ENCODE measurements around the gene STAMBPL1. TPM values are rescaled to one million over a fixed set of nuclear protein-coding genes. Genes with fewer than 3 reads are reported as not detected.

Gene STAMBPL1
- total RNA-seq, 1 donor: 42.4 TPM

- Histone ChIP-seq H3K4me3 (ENCODE audit: low read length) (no peak overlapping the region), H3K9me3 (ENCODE audit: low read depth, low read length) (no peaks in the 10 kb centered on the region), H3K4me1 (ENCODE audit: insufficient read depth, low read length) (peaks cover 44% of the 10 kb centered on the region), H3K27me3 (ENCODE audit: insufficient read depth, low read length) (no peaks in the 10 kb centered on the region)
Observed at GRCh38 chr10:88848499-88848898, 31.5 kb upstream of the STAMBPL1 start.

GRCh38 chr10:88849234-88849633 is 30.8 kb upstream of the STAMBPL1 start:
- H3K27me3 ChIP-seq (ENCODE audit: insufficient read depth, low read length): no peaks in the 10 kb centered on the region
- H3K4me3 ChIP-seq (ENCODE audit: low read length): no peak overlapping the region
- no peaks in the 10 kb centered on the region for H3K9me3 ChIP-seq (ENCODE audit: low read depth, low read length)
- peaks cover 51% of the 10 kb centered on the region for H3K4me1 ChIP-seq (ENCODE audit: insufficient read depth, low read length)

DNA sequence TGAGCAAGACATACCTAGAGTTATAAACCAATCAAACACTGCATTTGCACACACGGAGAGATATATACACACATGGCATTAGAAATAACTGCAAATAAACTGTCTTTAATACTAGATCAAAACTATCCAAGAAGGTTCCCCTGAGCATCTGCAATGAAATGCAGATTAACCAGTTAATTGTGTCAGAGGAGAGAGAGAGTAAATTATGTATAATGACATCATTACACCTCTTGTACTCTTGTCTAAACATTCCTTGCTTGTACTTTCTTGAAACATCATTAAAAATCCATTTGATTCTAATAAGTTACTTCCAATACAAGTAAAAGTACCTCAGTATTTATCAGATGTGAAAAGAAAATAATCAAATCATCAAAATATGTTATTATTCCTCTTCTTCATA is 29.3 kb upstream of the STAMBPL1 start:
- Histone ChIP-seq H3K4me1 (ENCODE audit: insufficient read depth, low read length) (peaks cover 64% of the 10 kb centered on the region), H3K9me3 (ENCODE audit: low read depth, low read length) (no peaks in the 10 kb centered on the region), H3K4me3 (ENCODE audit: low read length) (peak overlapping the region; percentile 9), H3K27me3 (ENCODE audit: insufficient read depth, low read length) (no peaks in the 10 kb centered on the region)

- Histone ChIP-seq H3K9me3 (ENCODE audit: low read depth, low read length) (no peaks in the 10 kb centered on the region), H3K4me3 (ENCODE audit: low read length) (peak within 1 kb of the TSS; percentile 24), H3K27me3 (ENCODE audit: insufficient read depth, low read length) (no peaks in the 10 kb centered on the region), H3K4me1 (ENCODE audit: insufficient read depth, low read length) (peaks cover 65% of the 10 kb centered on the region)
Observed at GRCh38 chr10:88851706-88852105, 28.3 kb upstream of the STAMBPL1 start, which contains the start of gene ANKRD22. TSS of gene ANKRD22 (minus strand) at chr10:88851844. CDS start at chr10:88851607, 237 bp downstream.

- Histone ChIP-seq H3K27me3 (ENCODE audit: insufficient read depth, low read length) (no peaks in the 10 kb centered on the region), H3K9me3 (ENCODE audit: low read depth, low read length) (no peaks in the 10 kb centered on the region), H3K4me1 (ENCODE audit: insufficient read depth, low read length) (peaks cover 65% of the 10 kb centered on the region), H3K4me3 (ENCODE audit: low read length) (no peak overlapping the region)
Observed at GRCh38 chr10:88852327-88852726, 27.7 kb upstream of the STAMBPL1 start.

DNA sequence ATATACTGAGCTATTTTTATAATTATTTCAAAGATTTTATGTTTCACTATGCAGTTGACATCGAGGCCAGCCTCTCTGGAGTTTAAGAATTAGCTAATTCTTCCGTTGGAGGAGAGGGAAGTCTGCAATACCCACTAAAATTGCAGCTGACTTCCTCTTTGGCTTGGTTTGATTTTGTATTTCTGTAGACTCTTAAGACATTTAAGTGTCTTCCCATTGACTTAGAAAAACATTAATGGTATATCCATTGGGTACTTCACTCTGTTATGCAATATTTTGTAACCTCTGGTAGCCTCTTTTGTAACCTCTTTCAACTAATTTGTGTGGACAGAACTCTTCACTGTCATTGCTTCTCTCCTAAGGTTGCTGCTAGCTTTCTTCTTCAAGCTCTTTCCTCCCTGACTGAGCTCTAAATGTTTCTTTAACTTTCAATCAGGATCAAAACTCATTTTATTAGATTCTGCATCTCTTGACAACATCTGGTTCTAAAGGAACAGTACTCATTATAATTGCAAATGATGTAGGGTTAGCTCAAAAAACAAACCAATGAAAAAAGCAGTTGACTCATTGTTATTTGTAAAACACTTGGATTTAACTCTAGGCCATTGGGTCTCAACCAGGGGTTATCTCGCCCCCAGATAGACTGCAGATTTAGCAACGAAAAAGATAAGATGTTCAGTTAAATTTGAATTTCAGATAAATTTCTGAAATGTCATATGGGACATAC is 26.7 kb upstream of the STAMBPL1 start:
- H3K27me3 ChIP-seq (ENCODE audit: insufficient read depth, low read length): no peaks in the 10 kb centered on the region
- H3K9me3 ChIP-seq (ENCODE audit: low read depth, low read length): no peaks in the 10 kb centered on the region
- no peak overlapping the region for H3K4me3 ChIP-seq (ENCODE audit: low read length)
- H3K4me1 ChIP-seq (ENCODE audit: insufficient read depth, low read length): peaks cover 65% of the 10 kb centered on the region

GRCh38 chr10:88854684-88855083 is 25.4 kb upstream of the STAMBPL1 start:
- Histone ChIP-seq H3K9me3 (ENCODE audit: low read depth, low read length) (no peaks in the 10 kb centered on the region), H3K4me3 (ENCODE audit: low read length) (no peak overlapping the region), H3K4me1 (ENCODE audit: insufficient read depth, low read length) (peaks cover 59% of the 10 kb centered on the region), H3K27me3 (ENCODE audit: insufficient read depth, low read length) (no peaks in the 10 kb centered on the region)

GRCh38 chr10:88857831-88858230 is 22.2 kb upstream of the STAMBPL1 start:
- peaks cover 42% of the 10 kb centered on the region for H3K4me1 ChIP-seq (ENCODE audit: insufficient read depth, low read length)
- H3K27me3 ChIP-seq (ENCODE audit: insufficient read depth, low read length): no peaks in the 10 kb centered on the region
- H3K9me3 ChIP-seq (ENCODE audit: low read depth, low read length): no peaks in the 10 kb centered on the region
- H3K4me3 ChIP-seq (ENCODE audit: low read length): no peak overlapping the region

GRCh38 chr10:88858491-88858890 is 21.6 kb upstream of the STAMBPL1 start:
- H3K27me3 ChIP-seq (ENCODE audit: insufficient read depth, low read length): no peaks in the 10 kb centered on the region
- no peak overlapping the region for H3K4me3 ChIP-seq (ENCODE audit: low read length)
- no peaks in the 10 kb centered on the region for H3K9me3 ChIP-seq (ENCODE audit: low read depth, low read length)
- peaks cover 37% of the 10 kb centered on the region for H3K4me1 ChIP-seq (ENCODE audit: insufficient read depth, low read length)

DNA sequence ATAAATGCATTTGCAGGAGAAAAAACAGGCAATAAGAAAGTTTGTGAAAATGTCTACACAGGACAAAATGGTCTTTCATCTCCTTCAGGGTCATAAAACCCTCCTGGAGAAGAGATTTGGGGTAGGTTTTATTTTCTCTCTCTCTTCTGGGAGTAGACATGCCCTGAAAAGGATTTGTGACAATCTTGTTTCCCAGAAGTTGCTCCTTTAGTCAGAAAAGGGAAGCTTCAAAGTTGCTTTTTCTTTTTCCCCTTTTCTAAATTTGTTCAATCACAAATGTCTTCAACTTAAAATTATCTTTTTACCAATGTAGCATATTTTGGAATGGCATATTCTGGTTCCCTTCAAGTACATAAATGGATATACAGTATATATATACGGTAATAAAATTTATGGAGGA is 19.0 kb upstream of the STAMBPL1 start:
- H3K4me1 ChIP-seq (ENCODE audit: insufficient read depth, low read length): peaks cover 16% of the 10 kb centered on the region
- H3K9me3 ChIP-seq (ENCODE audit: low read depth, low read length): no peaks in the 10 kb centered on the region
- no peak overlapping the region for H3K4me3 ChIP-seq (ENCODE audit: low read length)
- no peaks in the 10 kb centered on the region for H3K27me3 ChIP-seq (ENCODE audit: insufficient read depth, low read length)

DNA sequence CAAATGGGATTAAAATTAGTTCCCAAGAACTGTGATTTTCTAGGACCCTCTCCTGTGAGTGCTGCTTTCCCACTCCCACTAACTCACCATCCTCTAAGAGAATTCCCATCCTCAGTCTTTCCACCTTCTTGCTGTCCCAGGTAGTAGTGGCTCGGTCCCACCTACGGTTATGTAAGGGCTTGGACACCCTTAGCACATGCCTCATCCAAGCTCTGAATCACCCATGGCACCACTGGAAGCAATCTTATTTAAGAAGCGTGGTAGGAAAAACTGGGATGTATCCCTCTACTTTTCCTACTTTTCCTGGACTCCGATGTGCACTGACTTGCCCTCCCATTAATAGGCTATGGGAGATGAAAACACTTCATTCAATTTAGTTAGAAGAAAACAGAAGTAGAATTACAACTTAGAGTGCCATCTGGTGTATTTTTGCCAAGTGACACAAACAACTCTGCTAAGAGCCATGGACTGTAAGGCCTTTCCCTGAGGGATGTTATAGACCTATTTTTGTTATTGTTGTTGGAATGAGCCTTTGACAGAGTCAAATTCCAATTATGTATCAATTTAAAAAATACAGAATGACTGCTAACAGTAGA is 14.7 kb upstream of the STAMBPL1 start:
- Histone ChIP-seq H3K27me3 (ENCODE audit: insufficient read depth, low read length) (no peaks in the 10 kb centered on the region), H3K4me1 (ENCODE audit: insufficient read depth, low read length) (peaks cover 5% of the 10 kb centered on the region), H3K4me3 (ENCODE audit: low read length) (no peak overlapping the region), H3K9me3 (ENCODE audit: low read depth, low read length) (no peaks in the 10 kb centered on the region)

- Histone ChIP-seq H3K4me1 (ENCODE audit: insufficient read depth, low read length) (no peaks in the 10 kb centered on the region), H3K27me3 (ENCODE audit: insufficient read depth, low read length) (no peaks in the 10 kb centered on the region), H3K9me3 (ENCODE audit: low read depth, low read length) (no peaks in the 10 kb centered on the region), H3K4me3 (ENCODE audit: low read length) (no peak overlapping the region)
Observed at GRCh38 chr10:88866454-88866853, 13.6 kb upstream of the STAMBPL1 start.

- Histone ChIP-seq H3K4me1 (ENCODE audit: insufficient read depth, low read length) (no peaks in the 10 kb centered on the region), H3K27me3 (ENCODE audit: insufficient read depth, low read length) (no peaks in the 10 kb centered on the region), H3K4me3 (ENCODE audit: low read length) (no peak overlapping the region), H3K9me3 (ENCODE audit: low read depth, low read length) (no peaks in the 10 kb centered on the region)
Observed at GRCh38 chr10:88870089-88870488, 10.0 kb upstream of the STAMBPL1 start.

DNA sequence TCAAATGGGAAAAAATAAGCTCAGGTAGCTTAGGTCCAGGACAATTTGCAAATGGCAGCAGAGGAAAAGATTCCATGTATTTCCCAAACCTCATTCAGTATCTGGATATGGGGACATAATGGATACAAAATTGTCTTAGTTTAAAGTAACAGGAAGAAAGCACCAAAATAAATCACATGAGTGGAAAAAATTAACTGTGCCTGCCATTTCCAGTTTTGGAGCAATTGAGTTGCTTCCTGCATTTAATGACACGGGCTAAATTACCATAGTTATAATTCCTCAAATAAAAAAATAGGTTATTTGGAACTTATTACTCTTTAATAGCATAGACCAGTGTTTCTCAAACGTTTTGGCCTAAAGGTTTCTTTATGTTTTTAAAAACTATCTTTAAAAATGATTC is 6.3 kb upstream of the STAMBPL1 start:
- H3K9me3 ChIP-seq (ENCODE audit: low read depth, low read length): no peaks in the 10 kb centered on the region
- no peaks in the 10 kb centered on the region for H3K27me3 ChIP-seq (ENCODE audit: insufficient read depth, low read length)
- no peak overlapping the region for H3K4me3 ChIP-seq (ENCODE audit: low read length)
- peaks cover 6% of the 10 kb centered on the region for H3K4me1 ChIP-seq (ENCODE audit: insufficient read depth, low read length)

DNA sequence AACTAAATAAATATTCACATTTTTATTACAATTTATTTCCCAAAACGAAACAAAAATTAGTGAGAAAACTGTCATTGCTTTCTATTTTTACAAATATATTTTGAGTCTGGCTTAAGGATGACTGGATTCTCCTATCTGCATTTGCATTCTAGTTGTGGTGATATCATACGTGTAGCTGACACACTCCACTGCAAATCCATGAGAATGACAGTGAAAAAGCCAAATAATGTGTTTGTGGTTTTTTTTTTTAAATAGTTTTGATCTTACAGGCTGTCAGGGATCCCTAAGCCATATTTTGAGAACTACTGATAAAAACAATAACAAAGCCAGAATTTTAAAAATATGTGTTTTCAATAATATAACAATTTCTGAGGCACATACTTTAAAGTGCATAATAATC is 5.8 kb upstream of the STAMBPL1 start:
- no peak overlapping the region for H3K4me3 ChIP-seq (ENCODE audit: low read length)
- peaks cover 11% of the 10 kb centered on the region for H3K4me1 ChIP-seq (ENCODE audit: insufficient read depth, low read length)
- no peaks in the 10 kb centered on the region for H3K9me3 ChIP-seq (ENCODE audit: low read depth, low read length)
- H3K27me3 ChIP-seq (ENCODE audit: insufficient read depth, low read length): no peaks in the 10 kb centered on the region

DNA sequence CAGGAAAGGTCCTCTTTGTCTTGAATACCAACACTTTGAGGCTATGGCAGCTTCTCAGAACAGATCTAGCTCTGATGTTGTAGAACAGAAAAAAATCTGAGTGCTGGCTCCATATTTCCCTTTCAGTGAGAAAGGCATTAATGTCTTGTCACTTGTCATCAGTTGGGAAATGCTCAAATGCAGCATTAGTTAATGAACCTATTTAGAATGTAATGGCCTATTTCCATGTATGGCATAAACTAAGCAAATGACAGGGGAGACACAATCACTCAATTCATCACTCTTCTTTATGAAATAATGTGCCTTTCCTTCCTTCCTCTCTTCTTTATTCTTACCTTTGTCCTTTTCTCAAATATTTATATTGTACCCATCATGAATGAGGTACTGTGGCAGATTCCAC is 5.0 kb upstream of the STAMBPL1 start:
- Histone ChIP-seq H3K4me3 (ENCODE audit: low read length) (no peak overlapping the region), H3K27me3 (ENCODE audit: insufficient read depth, low read length) (no peaks in the 10 kb centered on the region), H3K9me3 (ENCODE audit: low read depth, low read length) (no peaks in the 10 kb centered on the region), H3K4me1 (ENCODE audit: insufficient read depth, low read length) (peaks cover 17% of the 10 kb centered on the region)

Data from mononuclear cell (primary cell).